T follicular helper cell (primary cell): ENCODE measurements around the gene UAP1L1.
"Not testable (repeated sequence)": the region's sequence is repeated elsewhere in the genome, so short reads cannot be mapped to it uniquely, and the experiment has no call there.

ENCODE experiments used
- DNase-seq: peaks from one replicate; pipeline ENCODE4 v3.0.0-alpha.2; 2020; ENCODE audit warnings: low read depth
- total RNA-seq, 2 experiments: gene quantifications; one replicate each; lab custom pipeline; 2026; lab: John Stamatoyannopoulos, UW

UAP1L1 gene
- total RNA-seq, result 3.0 to 22.4 reads per million in 2 experiments

- peak; percentile 25 for DNase-seq
Observed at GRCh38 chr9:137077010-137077747, at the start of gene UAP1L1. Gene UAP1L1, plus strand, starts transcription at chr9:137077517. Its CDS starts 16 bp downstream, at chr9:137077533.

- peak; percentile 50 for DNase-seq
Observed at GRCh38 chr9:137028263-137029057, 48.9 kb upstream of the UAP1L1 start.

- peak; percentile 56 for DNase-seq
Observed at GRCh38 chr9:137029058-137029936, 48.0 kb upstream of the UAP1L1 start.

GRCh38 chr9:137030006-137030405 is 47.3 kb upstream of the UAP1L1 start:
- no peak for DNase-seq

- no peak for DNase-seq
Observed at GRCh38 chr9:137030538-137031527, 46.5 kb upstream of the UAP1L1 start.

- no peak for DNase-seq
Observed at GRCh38 chr9:137031904-137032640, 45.2 kb upstream of the UAP1L1 start, which contains the start of gene FUT7. Gene FUT7, minus strand, starts transcription at chr9:137032088. Its CDS starts 97 bp downstream, at chr9:137031991.

GRCh38 chr9:137032858-137033257 is 44.5 kb upstream of the UAP1L1 start:
- DNase-seq, result no peak

- not testable (repeated sequence) for DNase-seq
Observed at GRCh38 chr9:137033481-137033880, 43.8 kb upstream of the UAP1L1 start.

- DNase-seq, result no peak
Observed at GRCh38 chr9:137034039-137034708, 43.1 kb upstream of the UAP1L1 start.

- DNase-seq, result peak; percentile 78
Observed at GRCh38 chr9:137034709-137035506, 42.4 kb upstream of the UAP1L1 start.

GRCh38 chr9:137035507-137035834 is 41.8 kb upstream of the UAP1L1 start:
- DNase-seq, result no peak

GRCh38 chr9:137035937-137036336 is 41.4 kb upstream of the UAP1L1 start:
- no peak for DNase-seq

GRCh38 chr9:137037035-137037434 is 40.3 kb upstream of the UAP1L1 start:
- no peak for DNase-seq

GRCh38 chr9:137037483-137037882 is 39.8 kb upstream of the UAP1L1 start:
- no peak for DNase-seq

- no peak for DNase-seq
Observed at GRCh38 chr9:137038916-137039315, 38.4 kb upstream of the UAP1L1 start.

- DNase-seq, result no peak
Observed at GRCh38 chr9:137039611-137040366, 37.5 kb upstream of the UAP1L1 start.

- no peak for DNase-seq
Observed at GRCh38 chr9:137040568-137040967, 36.7 kb upstream of the UAP1L1 start.

GRCh38 chr9:137041124-137041523 is 36.2 kb upstream of the UAP1L1 start:
- no peak for DNase-seq
